ENCODE results near the gene MYL4. TPM values are rescaled to one million over a fixed set of nuclear protein-coding genes. Genes with fewer than 3 reads are reported as not detected.

Gene MYL4
- total RNA-seq, 1 experiment from 2014 or later = 0.49 TPM

DNA sequence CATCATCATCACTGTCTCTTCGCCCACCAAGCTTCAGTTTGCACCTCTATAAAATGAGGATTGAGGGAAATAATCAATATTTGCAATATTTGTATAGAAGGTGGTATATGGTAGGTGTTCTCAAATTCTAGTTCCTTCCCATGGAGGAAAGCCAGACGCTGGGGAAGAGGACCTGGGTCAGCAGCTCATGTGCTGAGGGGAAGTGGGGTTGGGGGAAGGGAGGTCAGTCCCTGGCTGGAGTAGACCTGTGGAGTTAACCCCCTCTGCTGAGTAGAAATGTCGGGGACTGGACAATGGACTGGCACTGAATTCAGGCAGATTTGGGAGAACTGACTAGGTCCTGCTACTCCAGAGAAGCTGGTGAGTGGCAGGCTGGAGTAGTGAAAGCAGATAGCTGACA is 31.7 kb downstream of the MYL4 start:
- BruUV-seq (replicated peaks) = no TSS peak
- H3K9me3 ChIP-seq (ENCODE audit: control insufficient read depth, insufficient read depth, low read depth, low read length) = no peaks in the 10 kb centered on the region
- POLR2A ChIA-PET = no interaction called here
- H3K27me3 ChIP-seq (ENCODE audit: control insufficient read depth, insufficient read depth, low read length) = no peaks in the 10 kb centered on the region
- no peak for DNase-seq (ENCODE audit: low read depth, low spot score)
- no peak for ATAC-seq
- TF ChIP-seq, protein P1, sequence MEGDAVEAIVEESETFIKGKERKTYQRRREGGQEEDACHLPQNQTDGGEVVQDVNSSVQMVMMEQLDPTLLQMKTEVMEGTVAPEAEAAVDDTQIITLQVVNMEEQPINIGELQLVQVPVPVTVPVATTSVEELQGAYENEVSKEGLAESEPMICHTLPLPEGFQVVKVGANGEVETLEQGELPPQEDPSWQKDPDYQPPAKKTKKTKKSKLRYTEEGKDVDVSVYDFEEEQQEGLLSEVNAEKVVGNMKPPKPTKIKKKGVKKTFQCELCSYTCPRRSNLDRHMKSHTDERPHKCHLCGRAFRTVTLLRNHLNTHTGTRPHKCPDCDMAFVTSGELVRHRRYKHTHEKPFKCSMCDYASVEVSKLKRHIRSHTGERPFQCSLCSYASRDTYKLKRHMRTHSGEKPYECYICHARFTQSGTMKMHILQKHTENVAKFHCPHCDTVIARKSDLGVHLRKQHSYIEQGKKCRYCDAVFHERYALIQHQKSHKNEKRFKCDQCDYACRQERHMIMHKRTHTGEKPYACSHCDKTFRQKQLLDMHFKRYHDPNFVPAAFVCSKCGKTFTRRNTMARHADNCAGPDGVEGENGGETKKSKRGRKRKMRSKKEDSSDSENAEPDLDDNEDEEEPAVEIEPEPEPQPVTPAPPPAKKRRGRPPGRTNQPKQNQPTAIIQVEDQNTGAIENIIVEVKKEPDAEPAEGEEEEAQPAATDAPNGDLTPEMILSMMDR (IDR thresholded peaks at IDR 0.05) = no peak
- no peak for TF ChIP-seq TCF7L2 (IDR thresholded peaks at IDR 0.05; ENCODE audit: low read depth, low read length)
- TF ChIP-seq, protein P2, sequence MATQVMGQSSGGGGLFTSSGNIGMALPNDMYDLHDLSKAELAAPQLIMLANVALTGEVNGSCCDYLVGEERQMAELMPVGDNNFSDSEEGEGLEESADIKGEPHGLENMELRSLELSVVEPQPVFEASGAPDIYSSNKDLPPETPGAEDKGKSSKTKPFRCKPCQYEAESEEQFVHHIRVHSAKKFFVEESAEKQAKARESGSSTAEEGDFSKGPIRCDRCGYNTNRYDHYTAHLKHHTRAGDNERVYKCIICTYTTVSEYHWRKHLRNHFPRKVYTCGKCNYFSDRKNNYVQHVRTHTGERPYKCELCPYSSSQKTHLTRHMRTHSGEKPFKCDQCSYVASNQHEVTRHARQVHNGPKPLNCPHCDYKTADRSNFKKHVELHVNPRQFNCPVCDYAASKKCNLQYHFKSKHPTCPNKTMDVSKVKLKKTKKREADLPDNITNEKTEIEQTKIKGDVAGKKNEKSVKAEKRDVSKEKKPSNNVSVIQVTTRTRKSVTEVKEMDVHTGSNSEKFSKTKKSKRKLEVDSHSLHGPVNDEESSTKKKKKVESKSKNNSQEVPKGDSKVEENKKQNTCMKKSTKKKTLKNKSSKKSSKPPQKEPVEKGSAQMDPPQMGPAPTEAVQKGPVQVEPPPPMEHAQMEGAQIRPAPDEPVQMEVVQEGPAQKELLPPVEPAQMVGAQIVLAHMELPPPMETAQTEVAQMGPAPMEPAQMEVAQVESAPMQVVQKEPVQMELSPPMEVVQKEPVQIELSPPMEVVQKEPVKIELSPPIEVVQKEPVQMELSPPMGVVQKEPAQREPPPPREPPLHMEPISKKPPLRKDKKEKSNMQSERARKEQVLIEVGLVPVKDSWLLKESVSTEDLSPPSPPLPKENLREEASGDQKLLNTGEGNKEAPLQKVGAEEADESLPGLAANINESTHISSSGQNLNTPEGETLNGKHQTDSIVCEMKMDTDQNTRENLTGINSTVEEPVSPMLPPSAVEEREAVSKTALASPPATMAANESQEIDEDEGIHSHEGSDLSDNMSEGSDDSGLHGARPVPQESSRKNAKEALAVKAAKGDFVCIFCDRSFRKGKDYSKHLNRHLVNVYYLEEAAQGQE (IDR thresholded peaks at IDR 0.05; ENCODE audit: insufficient read depth in 1 of 2, low read depth in 2 of 2, low read length in 1 of 2) = no peak
- TF ChIP-seq SIN3A (IDR thresholded peaks at IDR 0.05; ENCODE audit: borderline replicate concordance, insufficient read depth, low read depth, low read length) = no peak
- no peak for TF ChIP-seq POLR2AphosphoS5 (IDR thresholded peaks at IDR 0.05; ENCODE audit: low read depth, low read length)
- peaks cover 4% of the 10 kb centered on the region; the same call in 1 of the 2 replicates for H3K4me1 ChIP-seq (ENCODE audit: control insufficient read depth, insufficient read depth, low read length)
- H3K4me3 ChIP-seq (ENCODE audit: low read depth in 2 of 2, low read length in 2 of 2) = no peak overlapping the region
- CTCF ChIA-PET = no interaction called here
- H3K36me3 ChIP-seq (ENCODE audit: control insufficient read depth, insufficient read depth, low read length) = no peaks in the 10 kb centered on the region
- no peak overlapping the region; the same call in 1 of the 2 replicates for H3K27ac ChIP-seq (ENCODE audit: low read length)
- intact Hi-C loops (cut with micrococcal nuclease; ENCODE audit: unreplicated experiment) = no loop called here
- in situ Hi-C loops (cut with HindIII; ENCODE audit: low pct_unique_long_range_greater_than_20kb, low sequenced_read_pairs) = no loop called here

DNA sequence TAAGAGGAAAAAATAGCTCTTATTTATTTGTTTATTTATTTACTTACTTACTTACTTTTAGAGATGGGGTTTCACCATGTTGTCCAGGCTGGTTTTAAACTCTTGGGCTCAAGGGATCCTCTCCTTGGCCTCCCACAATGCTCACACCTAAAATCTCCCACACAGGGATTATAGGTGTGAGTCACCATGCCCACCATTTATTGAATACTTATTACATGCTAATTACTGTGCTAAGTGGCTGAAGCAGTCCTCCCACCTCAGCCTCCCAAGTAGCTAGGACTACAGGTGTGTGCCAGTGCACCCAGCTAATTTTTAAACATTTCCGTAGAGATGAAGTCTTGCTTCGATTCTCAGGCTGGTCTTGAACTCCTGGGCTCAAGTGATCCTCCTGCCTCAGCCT is 33.5 kb downstream of the MYL4 start:
- no TSS peak for BruUV-seq (replicated peaks)
- ChIA-PET CTCF (no interaction called here), POLR2A (no interaction called here)
- TF ChIP-seq POLR2AphosphoS5 (IDR thresholded peaks at IDR 0.05; ENCODE audit: low read depth, low read length) = no peak
- no peak for TF ChIP-seq TCF7L2 (IDR thresholded peaks at IDR 0.05; ENCODE audit: low read depth, low read length)
- TF ChIP-seq, protein P2 (IDR thresholded peaks at IDR 0.05; ENCODE audit: insufficient read depth in 1 of 2, low read depth in 2 of 2, low read length in 1 of 2) = no peak
- TF ChIP-seq, protein P1 (IDR thresholded peaks at IDR 0.05) = no peak
- TF ChIP-seq SIN3A (IDR thresholded peaks at IDR 0.05; ENCODE audit: borderline replicate concordance, insufficient read depth, low read depth, low read length) = no peak
- no peaks in the 10 kb centered on the region for H3K9me3 ChIP-seq (ENCODE audit: control insufficient read depth, insufficient read depth, low read depth, low read length)
- no peak for ATAC-seq
- no peak overlapping the region for H3K27ac ChIP-seq (ENCODE audit: low read length)
- no peaks in the 10 kb centered on the region for H3K27me3 ChIP-seq (ENCODE audit: control insufficient read depth, insufficient read depth, low read length)
- H3K4me1 ChIP-seq (ENCODE audit: control insufficient read depth, insufficient read depth, low read length) = peaks cover 4% of the 10 kb centered on the region; the same call in 1 of the 2 replicates
- intact Hi-C loops (cut with micrococcal nuclease; ENCODE audit: unreplicated experiment) = no loop called here
- DNase-seq (ENCODE audit: low read depth, low spot score) = no peak
- H3K36me3 ChIP-seq (ENCODE audit: control insufficient read depth, insufficient read depth, low read length) = no peaks in the 10 kb centered on the region
- in situ Hi-C loops (cut with HindIII; ENCODE audit: low pct_unique_long_range_greater_than_20kb, low sequenced_read_pairs) = no loop called here
- H3K4me3 ChIP-seq (ENCODE audit: low read depth in 2 of 2, low read length in 2 of 2) = no peak overlapping the region
